Ishikawa (cell line): ENCODE data around the gene EP300.

ENCODE experiments used
- CEBPB ChIP-seq: IDR thresholded peaks from 2 replicates; pipeline ENCODE4 v1.6.1; 2012
- CREB1 ChIP-seq: IDR thresholded peaks from 2 replicates; pipeline ENCODE4 v1.6.1; 2012; ENCODE audit warnings: low read depth
- EGR1 ChIP-seq: IDR thresholded peaks from 2 replicates; pipeline ENCODE4 v1.6.1; 2012
- EP300 ChIP-seq: IDR thresholded peaks from 2 replicates; pipeline ENCODE4 v1.6.1; 2012; ENCODE audit warnings: borderline replicate concordance
- FOXM1 ChIP-seq: IDR thresholded peaks from 2 replicates; pipeline ENCODE4 v1.6.1; 2012; ENCODE audit warnings: low read depth, borderline replicate concordance
- MAX ChIP-seq: IDR thresholded peaks from 2 replicates; pipeline ENCODE4 v1.6.1; 2012
- NFIC ChIP-seq: IDR thresholded peaks from 2 replicates; pipeline ENCODE4 v1.6.1; 2012
- RAD21 ChIP-seq: IDR thresholded peaks from 2 replicates; pipeline ENCODE4 v1.6.1; 2012; ENCODE audit warnings: low read depth
- TAF1 ChIP-seq: IDR thresholded peaks from 2 replicates; pipeline ENCODE4 v1.6.1; 2012; ENCODE audit warnings: low read depth, mild to moderate bottlenecking
- TCF12 ChIP-seq: IDR thresholded peaks from 2 replicates; pipeline ENCODE4 v1.6.1; 2012; ENCODE audit warnings: low read depth
- TEAD4 ChIP-seq: IDR thresholded peaks from 2 replicates; pipeline ENCODE4 v1.6.1; 2012
- USF1 ChIP-seq: IDR thresholded peaks from 2 replicates; pipeline ENCODE4 v1.6.1; 2012
- YY1 ChIP-seq: IDR thresholded peaks from 2 replicates; pipeline ENCODE4 v1.6.1; 2012; ENCODE audit warnings: low read depth
- ZBTB7A ChIP-seq: IDR thresholded peaks from 2 replicates; pipeline ENCODE4 v1.6.1; 2012; ENCODE audit warnings: low read depth
- TF ChIP-seq, protein P1 (sequence below): IDR thresholded peaks from 2 replicates; pipeline ENCODE4 v1.6.1; 2012; ENCODE audit warnings: low read depth, mild to moderate bottlenecking

EP300 gene

DNA sequence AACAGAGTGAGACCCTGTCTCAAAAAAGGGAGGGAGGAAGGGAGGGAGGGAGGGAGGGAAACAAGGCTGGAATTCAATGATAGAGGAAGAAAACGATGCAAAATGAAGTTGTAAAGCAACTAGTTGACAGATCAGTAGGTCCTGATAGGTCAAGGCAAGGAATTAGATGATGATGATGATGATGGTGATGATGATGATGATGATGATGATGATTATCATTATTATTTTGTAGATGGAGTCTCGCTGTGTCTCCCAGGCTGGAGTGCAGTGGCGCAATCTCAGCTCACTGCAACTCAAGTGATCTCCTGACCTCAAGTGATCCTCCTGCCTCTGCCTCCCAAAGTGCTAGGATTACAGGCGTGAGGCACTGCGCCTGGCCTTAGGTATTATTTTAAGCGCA, 101.4 kb downstream of the EP300 start:
- TF ChIP-seq TEAD4 (no peak), YY1 (no peak), FOXM1 (no peak), EGR1 (no peak), TCF12 (no peak), CEBPB (no peak), TAF1 (no peak), CREB1 (no peak), RAD21 (no peak), EP300 (no peak), USF1 (no peak), NFIC (no peak), ZBTB7A (no peak), MAX (no peak)
- TF ChIP-seq, protein P1, sequence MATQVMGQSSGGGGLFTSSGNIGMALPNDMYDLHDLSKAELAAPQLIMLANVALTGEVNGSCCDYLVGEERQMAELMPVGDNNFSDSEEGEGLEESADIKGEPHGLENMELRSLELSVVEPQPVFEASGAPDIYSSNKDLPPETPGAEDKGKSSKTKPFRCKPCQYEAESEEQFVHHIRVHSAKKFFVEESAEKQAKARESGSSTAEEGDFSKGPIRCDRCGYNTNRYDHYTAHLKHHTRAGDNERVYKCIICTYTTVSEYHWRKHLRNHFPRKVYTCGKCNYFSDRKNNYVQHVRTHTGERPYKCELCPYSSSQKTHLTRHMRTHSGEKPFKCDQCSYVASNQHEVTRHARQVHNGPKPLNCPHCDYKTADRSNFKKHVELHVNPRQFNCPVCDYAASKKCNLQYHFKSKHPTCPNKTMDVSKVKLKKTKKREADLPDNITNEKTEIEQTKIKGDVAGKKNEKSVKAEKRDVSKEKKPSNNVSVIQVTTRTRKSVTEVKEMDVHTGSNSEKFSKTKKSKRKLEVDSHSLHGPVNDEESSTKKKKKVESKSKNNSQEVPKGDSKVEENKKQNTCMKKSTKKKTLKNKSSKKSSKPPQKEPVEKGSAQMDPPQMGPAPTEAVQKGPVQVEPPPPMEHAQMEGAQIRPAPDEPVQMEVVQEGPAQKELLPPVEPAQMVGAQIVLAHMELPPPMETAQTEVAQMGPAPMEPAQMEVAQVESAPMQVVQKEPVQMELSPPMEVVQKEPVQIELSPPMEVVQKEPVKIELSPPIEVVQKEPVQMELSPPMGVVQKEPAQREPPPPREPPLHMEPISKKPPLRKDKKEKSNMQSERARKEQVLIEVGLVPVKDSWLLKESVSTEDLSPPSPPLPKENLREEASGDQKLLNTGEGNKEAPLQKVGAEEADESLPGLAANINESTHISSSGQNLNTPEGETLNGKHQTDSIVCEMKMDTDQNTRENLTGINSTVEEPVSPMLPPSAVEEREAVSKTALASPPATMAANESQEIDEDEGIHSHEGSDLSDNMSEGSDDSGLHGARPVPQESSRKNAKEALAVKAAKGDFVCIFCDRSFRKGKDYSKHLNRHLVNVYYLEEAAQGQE = no peak

- TF ChIP-seq RAD21 (0 out of 2 replicates have a peak, but pooled peaks have one; percentile 4), CEBPB (no peak), EGR1 (no peak), ZBTB7A (peak; percentile 87), USF1 (peak; percentile 95), MAX (peak; percentile 66; the same call in 1 of the 2 replicates), TAF1 (peak; percentile 40; the same call in 1 of the 2 replicates)
- TF ChIP-seq, protein P1 = peak; percentile 55
Observed at GRCh38 chr22:41197038-41197972, 104.9 kb downstream of the EP300 start.

DNA sequence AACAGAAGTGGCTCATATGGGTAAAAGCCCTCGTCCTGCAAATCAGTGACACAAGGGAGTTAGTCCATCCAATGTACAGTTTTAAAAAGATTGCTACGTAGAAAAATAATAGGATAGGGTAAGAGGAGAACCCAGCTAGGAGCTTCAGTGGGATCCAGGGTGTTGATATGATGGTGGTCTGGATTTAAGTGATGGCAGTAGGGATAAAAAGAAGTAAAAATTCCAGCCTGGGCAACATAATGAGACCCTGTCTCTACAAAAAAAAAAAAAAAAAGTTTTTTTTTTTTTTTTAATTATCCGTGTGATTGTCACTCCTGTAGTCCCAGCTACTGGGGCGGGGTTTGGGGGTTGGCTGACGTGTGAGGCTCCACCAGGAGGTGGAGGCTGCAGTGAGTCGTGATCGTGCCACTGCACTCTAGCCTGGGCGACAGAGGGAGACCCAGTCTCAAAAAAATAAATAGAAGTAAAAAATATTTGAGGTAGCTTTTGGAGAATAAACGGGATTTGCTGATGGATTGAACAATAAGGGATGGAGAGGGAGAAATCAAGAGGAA, 105.7 kb downstream of the EP300 start:
- no peak for TF ChIP-seq CEBPB
- TF ChIP-seq TAF1 = no peak
- TF ChIP-seq YY1 = no peak
- no peak for TF ChIP-seq TCF12
- no peak for TF ChIP-seq NFIC
- TF ChIP-seq TEAD4 = no peak
- no peak for TF ChIP-seq EGR1
- TF ChIP-seq MAX = no peak
- TF ChIP-seq RAD21 = no peak
- TF ChIP-seq, protein P1 = no peak
- TF ChIP-seq FOXM1 = no peak
- no peak for TF ChIP-seq ZBTB7A
- no peak for TF ChIP-seq EP300
- no peak for TF ChIP-seq CREB1

DNA sequence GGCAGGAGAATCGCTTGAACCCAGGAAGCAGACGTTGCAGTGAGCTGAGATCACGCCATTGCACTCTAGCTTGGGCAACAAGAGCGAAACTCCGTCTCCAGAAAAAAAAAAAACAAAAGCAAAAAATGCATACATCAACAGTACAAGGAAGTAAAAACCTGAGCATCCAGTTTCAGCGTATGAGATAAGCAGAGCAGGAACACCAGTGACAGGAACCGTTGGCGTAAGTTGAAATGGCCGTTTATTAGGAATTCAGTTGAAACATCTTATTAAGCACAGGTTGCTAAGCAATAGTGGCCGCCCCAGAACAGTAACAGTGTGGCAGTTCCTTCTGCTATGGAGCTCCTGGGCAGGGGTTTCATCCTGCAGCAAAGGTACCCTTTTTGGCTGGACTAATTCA, 108.7 kb downstream of the EP300 start:
- TF ChIP-seq FOXM1 (no peak), EP300 (no peak), NFIC (no peak), RAD21 (no peak), EGR1 (no peak), TCF12 (no peak)
